Neuronal stem cell (in vitro differentiated cells): ENCODE measurements around the gene NLN.
"Not testable (repeated sequence)": the region's sequence is repeated elsewhere in the genome, so short reads cannot be mapped to it uniquely, and the experiment has no call there.

ENCODE experiments used
- DNase-seq: peaks from one replicate; pipeline ENCODE4 v3.0.0-alpha.2; 2013; ENCODE audit warnings: low spot score
- H2AFZ ChIP-seq: one replicate; pipeline ENCODE4 v1.6.1; 2013; ENCODE audit warnings: mild to moderate bottlenecking, low read length, inconsistent platforms
- H2AK5ac ChIP-seq: 2 replicates; pipeline ENCODE4 v1.6.1; 2013; ENCODE audit warnings: low read depth, mild to moderate bottlenecking, inconsistent platforms, low read length, moderate library complexity, mixed read lengths
- H2BK120ac ChIP-seq: 2 replicates; pipeline ENCODE4 v1.6.1; 2013; ENCODE audit warnings: low read depth, mild to moderate bottlenecking, inconsistent platforms, low read length, moderate library complexity, mixed read lengths
- H2BK12ac ChIP-seq: one replicate; pipeline ENCODE4 v1.6.1; 2013; ENCODE audit warnings: low read length, inconsistent platforms
- H2BK15ac ChIP-seq: 2 replicates; pipeline ENCODE4 v1.6.1; 2013; ENCODE audit warnings: mild to moderate bottlenecking, low read length, inconsistent platforms, mixed read lengths
- H2BK5ac ChIP-seq: one replicate; pipeline ENCODE4 v1.6.1; 2013; ENCODE audit warnings: inconsistent platforms, mild to moderate bottlenecking, low read length, moderate library complexity
- H3K14ac ChIP-seq: one replicate; pipeline ENCODE4 v1.6.1; 2013; ENCODE audit warnings: low read length, inconsistent platforms
- H3K18ac ChIP-seq: 2 replicates; pipeline ENCODE4 v1.6.1; 2013; ENCODE audit warnings: low read length, inconsistent platforms
- H3K23ac ChIP-seq: 2 replicates; pipeline ENCODE4 v1.6.1; 2013; ENCODE audit warnings: low read depth, mild to moderate bottlenecking, mixed read lengths, low read length, inconsistent platforms; ENCODE audit not compliant: poor library complexity
- H3K27ac ChIP-seq: replicated peaks from 3 replicates; pipeline ENCODE4 v1.5.1; 2013; ENCODE audit warnings: low read length, inconsistent platforms
- H3K27me3 ChIP-seq, 3 experiments: 2 replicates each; pipeline ENCODE4 v1.6.1; 2013; ENCODE audit warnings: low read length in 3 of 3, mild to moderate bottlenecking in 2 of 3, inconsistent platforms in 1 of 3, low read depth in 1 of 3, mixed read lengths in 1 of 3, moderate library complexity in 1 of 3; ENCODE audit not compliant: control insufficient read depth in 3 of 3, insufficient read depth in 3 of 3
- H3K36me3 ChIP-seq, 2 donors: replicated peaks in 1 of 2; 2 replicates each; pipeline ENCODE4 v1.6.1; 2013; ENCODE audit warnings: low read length in 2 of 2; ENCODE audit not compliant: control insufficient read depth in 2 of 2, insufficient read depth in 2 of 2
- H3K4ac ChIP-seq: 2 replicates; pipeline ENCODE4 v1.6.1; 2013; ENCODE audit warnings: inconsistent platforms, mild to moderate bottlenecking, low read length, moderate library complexity
- H3K4me1 ChIP-seq, 2 donors: 1 replicate in 1 of 2; 2 replicates in 1 of 2; pipeline ENCODE4 v1.6.1; 2013; ENCODE audit warnings: low read length in 2 of 2, low read depth in 1 of 2; ENCODE audit not compliant: control insufficient read depth in 2 of 2, insufficient read depth in 1 of 2
- H3K4me2 ChIP-seq: one replicate; pipeline ENCODE4 v1.6.1; 2013; ENCODE audit warnings: mild to moderate bottlenecking, low read length, inconsistent platforms; ENCODE audit not compliant: insufficient read depth, poor library complexity, severe bottlenecking
- H3K4me3 ChIP-seq, 2 donors: 2 replicates each; pipeline ENCODE4 v1.5.1; 2013; ENCODE audit warnings: low read length in 2 of 2, mild to moderate bottlenecking in 2 of 2, inconsistent platforms in 1 of 2, moderate library complexity in 1 of 2
- H3K79me1 ChIP-seq: one replicate; pipeline ENCODE4 v1.6.1; 2013; ENCODE audit warnings: low read depth, mild to moderate bottlenecking, inconsistent platforms, low read length, moderate library complexity
- H3K9ac ChIP-seq: one replicate; pipeline ENCODE4 v1.6.1; 2013; ENCODE audit warnings: mild to moderate bottlenecking, low read depth, low read length, inconsistent platforms; ENCODE audit not compliant: poor library complexity
- H3K9me3 ChIP-seq, 2 donors: replicated peaks in 1 of 2; 2 replicates each; pipeline versions ENCODE3 to v1.6.1; 2013; ENCODE audit warnings: low read length in 2 of 2, mild to moderate bottlenecking in 2 of 2, inconsistent platforms in 1 of 2, low read depth in 1 of 2, mixed read lengths in 1 of 2, moderate library complexity in 1 of 2; ENCODE audit not compliant: control insufficient read depth in 2 of 2, insufficient read depth in 1 of 2
- H4K8ac ChIP-seq: one replicate; pipeline ENCODE4 v1.6.1; 2013; ENCODE audit warnings: low read depth, mild to moderate bottlenecking, inconsistent platforms, low read length, moderate library complexity
- H4K91ac ChIP-seq: one replicate; pipeline ENCODE4 v1.6.1; 2013; ENCODE audit warnings: low read length, low read depth, mild to moderate bottlenecking, inconsistent platforms; ENCODE audit not compliant: poor library complexity
- WGBS, 2 donors: extraction: QIAGEN DNeasy Blood & Tissue Kit; methylation state at CpG; one replicate each; pipeline ENCODE4 v1.1.7; 2013; ENCODE audit warnings: missing lambda C conversion rate in 2 of 2, mixed read lengths in 1 of 2; ENCODE audit not compliant: insufficient read length in 2 of 2, insufficient replicate concordance in 1 of 2; ENCODE audit errors: extremely low coverage in 2 of 2; 5-methylcytosine and 5-hydroxymethylcytosine counted together

Gene NLN

DNA sequence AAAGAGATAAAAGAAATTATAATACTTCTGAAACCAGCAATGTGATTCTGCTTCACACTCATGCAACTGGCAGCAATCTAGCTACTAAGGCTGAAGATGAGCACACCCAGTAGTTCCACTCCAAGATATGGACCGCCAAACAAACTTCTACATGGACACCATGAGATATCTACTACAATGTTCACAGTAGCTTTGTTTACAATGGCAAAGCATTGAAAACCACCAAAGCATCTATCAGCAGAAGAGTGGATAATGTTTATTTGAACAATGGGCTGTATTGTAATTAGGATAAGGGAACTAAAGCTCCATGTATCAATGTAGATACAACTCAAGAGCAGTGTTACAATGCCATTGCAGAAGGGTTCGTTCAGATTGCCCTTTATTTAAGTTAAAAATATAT lies 113.2 kb downstream of the NLN start:
- Histone ChIP-seq H3K4me3 (no peak overlapping the region), H2BK120ac (no peak overlapping the region), H4K91ac (no peak overlapping the region), H2AFZ (no peak overlapping the region), H3K79me1 (no peaks in the 10 kb centered on the region), H3K9me3 (no peaks in the 10 kb centered on the region), H2AK5ac (no peak overlapping the region), H3K4me1 (peaks cover 4 to 11% of the 10 kb centered on the region in 2 donors), H4K8ac (no peak overlapping the region), H3K23ac (no peak overlapping the region), H3K36me3 (no peaks in the 10 kb centered on the region), H3K4ac (no peak overlapping the region), H3K18ac (no peak overlapping the region), H3K9ac (no peak overlapping the region), H2BK15ac (no peak overlapping the region), H3K27ac (no peak overlapping the region), H3K4me2 (no peak overlapping the region), H2BK5ac (no peak overlapping the region), H2BK12ac (no peak overlapping the region), H3K27me3 (no peaks in the 10 kb centered on the region), H3K14ac (no peak overlapping the region)
- no peak for DNase-seq
- no CpG with 5 or more reads among the region's 2 CpGs for WGBS, 2 donors

DNA sequence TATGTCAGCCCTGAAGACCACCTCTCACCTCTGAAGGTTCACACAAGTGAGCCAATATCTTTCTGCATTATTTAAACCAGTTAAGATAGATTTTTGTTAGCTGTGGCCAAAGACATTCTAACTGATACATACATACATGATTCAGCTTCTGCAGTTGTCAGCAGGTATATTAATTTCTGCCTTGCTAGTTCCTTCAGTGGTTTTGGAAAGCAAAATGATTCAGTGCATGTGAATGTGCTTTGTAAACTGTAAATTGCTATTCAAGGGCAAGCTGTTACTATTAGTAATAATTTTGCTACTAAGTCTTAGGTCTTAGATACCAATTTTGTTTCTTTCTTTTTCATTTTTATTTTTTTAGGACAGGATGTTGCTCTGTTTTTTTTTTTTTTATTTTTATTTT lies 115.1 kb downstream of the NLN start:
- H3K14ac ChIP-seq = no peak overlapping the region
- H3K18ac ChIP-seq = no peak overlapping the region
- H2AFZ ChIP-seq = no peak overlapping the region
- no peak overlapping the region for H3K9ac ChIP-seq
- peaks cover 0 to 5% of the 10 kb centered on the region in 2 donors for H3K4me1 ChIP-seq
- no peaks in the 10 kb centered on the region for H3K36me3 ChIP-seq
- no peak overlapping the region for H3K4me3 ChIP-seq
- H4K8ac ChIP-seq = no peak overlapping the region
- no peaks in the 10 kb centered on the region for H3K9me3 ChIP-seq
- H3K79me1 ChIP-seq = no peaks in the 10 kb centered on the region
- no peak overlapping the region for H3K4ac ChIP-seq
- H3K4me2 ChIP-seq = no peak overlapping the region
- no peak overlapping the region for H3K23ac ChIP-seq
- H2BK12ac ChIP-seq = no peak overlapping the region
- no peak overlapping the region for H2BK15ac ChIP-seq
- no peak for DNase-seq
- no peaks in the 10 kb centered on the region for H3K27me3 ChIP-seq
- no peak overlapping the region for H2AK5ac ChIP-seq
- no peak overlapping the region for H2BK5ac ChIP-seq
- no peak overlapping the region for H4K91ac ChIP-seq
- no peak overlapping the region for H2BK120ac ChIP-seq
- no peak overlapping the region for H3K27ac ChIP-seq

DNA sequence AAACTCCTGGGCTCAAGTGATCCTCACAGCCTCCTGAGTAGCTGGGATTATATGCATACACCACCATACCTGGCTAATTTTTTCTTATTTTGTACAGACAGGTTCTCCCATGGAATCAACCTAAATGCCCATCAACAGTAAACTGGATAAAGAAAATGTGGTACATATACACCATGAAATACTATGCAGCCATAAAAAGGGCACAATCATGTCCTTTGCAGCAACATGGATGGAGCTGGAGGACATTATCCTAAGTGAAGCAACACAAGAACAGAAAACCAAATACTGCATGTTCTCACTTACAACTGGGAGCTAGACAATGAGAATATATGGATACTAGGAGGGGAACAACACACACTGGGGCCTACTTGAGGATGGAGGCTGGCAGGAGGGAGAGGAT lies 117.2 kb downstream of the NLN start:
- H4K91ac ChIP-seq, H4K8ac ChIP-seq, H3K4me1 ChIP-seq, H2BK5ac ChIP-seq, H3K9me3 ChIP-seq, H3K27me3 ChIP-seq, H3K23ac ChIP-seq, DNase-seq, H3K36me3 ChIP-seq, H3K14ac ChIP-seq, H3K4me3 ChIP-seq, H2AFZ ChIP-seq, H2BK15ac ChIP-seq, H3K18ac ChIP-seq, H2BK12ac ChIP-seq, H3K4me2 ChIP-seq, H3K79me1 ChIP-seq, H3K4ac ChIP-seq, H3K27ac ChIP-seq, H2AK5ac ChIP-seq, H2BK120ac ChIP-seq, H3K9ac ChIP-seq: not testable (repeated sequence)

DNA sequence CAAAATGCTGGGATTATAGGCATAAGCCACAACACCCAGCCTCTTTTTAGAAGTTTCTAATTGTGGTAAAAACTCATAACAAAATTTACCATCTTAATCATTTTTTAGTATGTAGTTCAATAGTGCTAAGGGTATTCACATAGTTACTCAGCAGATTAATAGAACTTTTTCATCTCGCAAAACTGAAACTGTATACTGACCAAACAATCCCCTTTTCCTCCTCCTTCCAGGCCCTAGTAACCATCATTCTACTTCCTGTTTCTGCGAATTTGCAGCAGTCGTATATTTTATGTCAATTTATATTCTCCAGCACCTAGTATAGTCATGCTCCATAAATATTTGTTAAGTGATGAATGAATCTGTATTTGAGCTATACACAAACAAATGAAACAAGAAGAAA lies 118.1 kb downstream of the NLN start:
- no peak overlapping the region for H3K4me2 ChIP-seq
- H3K79me1 ChIP-seq = no peaks in the 10 kb centered on the region
- H3K36me3 ChIP-seq = no peaks in the 10 kb centered on the region
- H2BK12ac ChIP-seq = no peak overlapping the region
- H2BK5ac ChIP-seq = no peak overlapping the region
- no peak overlapping the region for H3K4ac ChIP-seq
- H4K8ac ChIP-seq = no peak overlapping the region
- no peak overlapping the region for H3K4me3 ChIP-seq
- no peak overlapping the region for H3K9ac ChIP-seq
- no peak overlapping the region for H3K14ac ChIP-seq
- no peak overlapping the region for H3K18ac ChIP-seq
- no peak overlapping the region for H2AK5ac ChIP-seq
- H2BK15ac ChIP-seq = no peak overlapping the region
- no peak overlapping the region for H3K27ac ChIP-seq
- WGBS, 2 donors = no CpG with 5 or more reads among the region's 3 CpGs
- no peak overlapping the region for H2AFZ ChIP-seq
- H3K27me3 ChIP-seq = no peaks in the 10 kb centered on the region
- H2BK120ac ChIP-seq = no peak overlapping the region
- no peak for DNase-seq
- no peak overlapping the region for H4K91ac ChIP-seq
- H3K9me3 ChIP-seq = no peaks in the 10 kb centered on the region
- no peaks in the 10 kb centered on the region for H3K4me1 ChIP-seq
- H3K23ac ChIP-seq = no peak overlapping the region
